MCF 10A (cell line): ENCODE measurements around the gene AKAP7. TPM values are rescaled to one million over a fixed set of nuclear protein-coding genes. Genes with fewer than 3 reads are reported as not detected.
"Not testable (repeated sequence)": the region's sequence is repeated elsewhere in the genome, so short reads cannot be mapped to it uniquely, and the experiment has no call there.

Experiments
- BruUV-seq: library from RNA; stranded (reverse); fragments of 400-500 nt; replicated peaks from 2 replicates; lab custom pipeline; 2021; lab: Mats Ljungman, UMichigan
- CTCF ChIA-PET: fragments of 300-600 bp; sonication (Branson Sonifier 250); formaldehyde crosslinking; extraction: SDS; loops from one replicate; lab custom pipeline; 2021; ENCODE audit warnings: antibody characterized with exemption, inconsistent platforms; lab: Yijun Ruan, JAX
- POLR2A ChIA-PET: fragments of 300-600, 350-650 bp; sonication (Branson Sonifier 250); formaldehyde crosslinking; extraction: SDS; loops from one replicate; lab custom pipeline; 2020; ENCODE audit warnings: antibody characterized with exemption, inconsistent platforms; lab: Yijun Ruan, JAX
- DNase-seq: peaks from one replicate; pipeline ENCODE4 v3.0.0-alpha.2; 2018; ENCODE audit not compliant: unreplicated experiment
- H3K27ac Mint-ChIP-seq: one replicate; pipeline ENCODE4 v1.8.0; 2022; ENCODE audit warnings: mild to moderate bottlenecking, low read depth, mixed read lengths; ENCODE audit not compliant: unreplicated experiment
- H3K27me3 Mint-ChIP-seq: one replicate; pipeline ENCODE4 v1.8.0; 2022; ENCODE audit warnings: mixed read lengths; ENCODE audit not compliant: insufficient read depth, unreplicated experiment
- H3K36me3 Mint-ChIP-seq: one replicate; pipeline ENCODE4 v1.8.0; 2022; ENCODE audit warnings: mild to moderate bottlenecking, moderate library complexity, mixed read lengths; ENCODE audit not compliant: insufficient read depth, unreplicated experiment
- H3K4me1 Mint-ChIP-seq: one replicate; pipeline ENCODE4 v1.8.0; 2022; ENCODE audit warnings: mixed read lengths; ENCODE audit not compliant: insufficient read depth, unreplicated experiment
- H3K4me3 Mint-ChIP-seq: one replicate; pipeline ENCODE4 v1.8.0; 2022; ENCODE audit warnings: mild to moderate bottlenecking, moderate library complexity, mixed read lengths; ENCODE audit not compliant: unreplicated experiment
- H3K9me3 Mint-ChIP-seq: one replicate; pipeline ENCODE4 v1.8.0; 2022; ENCODE audit warnings: mixed read lengths; ENCODE audit not compliant: unreplicated experiment
- intact Hi-C: fragments of 100-400 bp; cut with micrococcal nuclease; formaldehyde crosslinking; loops from 2 replicates; pipeline ENCODE4 v1.14.1; 2022
- total RNA-seq: library from RNA; stranded (reverse); gene quantifications from 2 replicates; pipeline ENCODE4 v1.2.3, GENCODE V29; 2022
- TF ChIP-seq, protein P1 (sequence below): fragments of 200-600 bp; IDR thresholded peaks from one replicate; pipeline ENCODE4 v1.8.0; 2022; ENCODE audit warnings: antibody characterized with exemption, mild to moderate bottlenecking; ENCODE audit not compliant: unreplicated experiment

AKAP7 gene
- total RNA-seq, 1 experiment from 2014 or later = 5.6 TPM

- ChIA-PET CTCF (interaction anchor here (0.8 kb wide), 1 partner anchor 12 kb away, joined by 4 read pairs; no protein-coding TSS in a partner anchor), POLR2A (interaction anchor here (0.5 kb wide), 1 partner anchor 235 kb away, joined by 3 read pairs; no protein-coding TSS in a partner anchor)
- peaks cover 12% of the 10 kb centered on the region for H3K4me1 Mint-ChIP-seq
- intact Hi-C loops = no loop called here
- H3K9me3 Mint-ChIP-seq = no peaks in the 10 kb centered on the region
- TF ChIP-seq, protein P1, sequence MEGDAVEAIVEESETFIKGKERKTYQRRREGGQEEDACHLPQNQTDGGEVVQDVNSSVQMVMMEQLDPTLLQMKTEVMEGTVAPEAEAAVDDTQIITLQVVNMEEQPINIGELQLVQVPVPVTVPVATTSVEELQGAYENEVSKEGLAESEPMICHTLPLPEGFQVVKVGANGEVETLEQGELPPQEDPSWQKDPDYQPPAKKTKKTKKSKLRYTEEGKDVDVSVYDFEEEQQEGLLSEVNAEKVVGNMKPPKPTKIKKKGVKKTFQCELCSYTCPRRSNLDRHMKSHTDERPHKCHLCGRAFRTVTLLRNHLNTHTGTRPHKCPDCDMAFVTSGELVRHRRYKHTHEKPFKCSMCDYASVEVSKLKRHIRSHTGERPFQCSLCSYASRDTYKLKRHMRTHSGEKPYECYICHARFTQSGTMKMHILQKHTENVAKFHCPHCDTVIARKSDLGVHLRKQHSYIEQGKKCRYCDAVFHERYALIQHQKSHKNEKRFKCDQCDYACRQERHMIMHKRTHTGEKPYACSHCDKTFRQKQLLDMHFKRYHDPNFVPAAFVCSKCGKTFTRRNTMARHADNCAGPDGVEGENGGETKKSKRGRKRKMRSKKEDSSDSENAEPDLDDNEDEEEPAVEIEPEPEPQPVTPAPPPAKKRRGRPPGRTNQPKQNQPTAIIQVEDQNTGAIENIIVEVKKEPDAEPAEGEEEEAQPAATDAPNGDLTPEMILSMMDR = no peak
- DNase-seq = peak; percentile 30
- H3K4me3 Mint-ChIP-seq = no peak overlapping the region
- BruUV-seq = no TSS peak
- H3K27ac Mint-ChIP-seq = no peak overlapping the region
- H3K27me3 Mint-ChIP-seq = no peaks in the 10 kb centered on the region
- H3K36me3 Mint-ChIP-seq = no peaks in the 10 kb centered on the region
Measured at GRCh38 chr6:131258816-131259476, 123.7 kb downstream of the AKAP7 start.

- intact Hi-C loops, H3K36me3 Mint-ChIP-seq, POLR2A ChIA-PET, H3K27me3 Mint-ChIP-seq, CTCF ChIA-PET, H3K9me3 Mint-ChIP-seq, H3K4me1 Mint-ChIP-seq, DNase-seq, H3K4me3 Mint-ChIP-seq, H3K27ac Mint-ChIP-seq, BruUV-seq: not testable (repeated sequence)
Measured at GRCh38 chr6:131260960-131261359, 125.7 kb downstream of the AKAP7 start.

GRCh38 chr6:131262060-131262459 is 126.8 kb downstream of the AKAP7 start:
- Mint-ChIP-seq H3K27ac (no peak overlapping the region), H3K9me3 (no peaks in the 10 kb centered on the region), H3K36me3 (no peaks in the 10 kb centered on the region), H3K4me1 (peaks cover 6% of the 10 kb centered on the region), H3K27me3 (no peaks in the 10 kb centered on the region), H3K4me3 (no peak overlapping the region)
- POLR2A ChIA-PET = no interaction called here
- no TSS peak for BruUV-seq
- intact Hi-C loops = no loop called here
- TF ChIP-seq, protein P1 = no peak
- CTCF ChIA-PET = no interaction called here
- no peak for DNase-seq

- H3K9me3 Mint-ChIP-seq = no peaks in the 10 kb centered on the region
- H3K4me3 Mint-ChIP-seq = no peak overlapping the region
- BruUV-seq = no TSS peak
- intact Hi-C loops = no loop called here
- H3K36me3 Mint-ChIP-seq = no peaks in the 10 kb centered on the region
- no peaks in the 10 kb centered on the region for H3K4me1 Mint-ChIP-seq
- H3K27ac Mint-ChIP-seq = no peak overlapping the region
- H3K27me3 Mint-ChIP-seq = no peaks in the 10 kb centered on the region
- POLR2A ChIA-PET = no interaction called here
- no peak for DNase-seq
- TF ChIP-seq, protein P1 = no peak
- CTCF ChIA-PET = no interaction called here
Measured at GRCh38 chr6:131265939-131266338, 130.7 kb downstream of the AKAP7 start.
